ENCODE results near the gene EIF1AY.
"Not testable (repeated sequence)": the region's sequence is repeated elsewhere in the genome, so short reads cannot be mapped to it uniquely, and the experiment has no call there.

EIF1AY gene

GRCh38 chrY:20575531-20576121 lies at the start of gene EIF1AY:
Gene EIF1AY, plus strand, starts transcription at chrY:20575776. Its CDS starts 96 bp downstream, at chrY:20575872.
- DNase-seq (ENCODE audit: low read depth): peak; percentile 80

DNA sequence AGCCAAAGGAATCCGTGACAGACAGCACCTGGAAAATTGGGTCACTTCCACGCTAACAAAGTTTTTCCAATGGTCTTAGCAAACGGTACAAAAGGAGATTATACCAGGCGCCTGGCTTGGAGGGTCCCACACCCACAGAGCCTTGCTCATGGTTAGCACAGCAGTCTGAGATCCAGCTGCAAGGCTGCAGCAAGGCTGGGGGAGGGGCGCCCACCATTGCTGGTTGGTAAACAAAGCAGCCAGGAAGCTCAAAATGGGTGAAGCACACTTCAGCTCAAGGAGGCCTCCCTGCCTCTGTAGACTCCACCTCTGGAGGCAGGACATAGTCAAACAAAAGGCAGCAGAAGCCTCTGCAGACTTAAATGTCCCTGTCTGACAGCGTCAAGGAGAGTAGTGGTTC lies 47.1 kb upstream of the EIF1AY start:
- DNase-seq (ENCODE audit: low read depth): no peak

DNA sequence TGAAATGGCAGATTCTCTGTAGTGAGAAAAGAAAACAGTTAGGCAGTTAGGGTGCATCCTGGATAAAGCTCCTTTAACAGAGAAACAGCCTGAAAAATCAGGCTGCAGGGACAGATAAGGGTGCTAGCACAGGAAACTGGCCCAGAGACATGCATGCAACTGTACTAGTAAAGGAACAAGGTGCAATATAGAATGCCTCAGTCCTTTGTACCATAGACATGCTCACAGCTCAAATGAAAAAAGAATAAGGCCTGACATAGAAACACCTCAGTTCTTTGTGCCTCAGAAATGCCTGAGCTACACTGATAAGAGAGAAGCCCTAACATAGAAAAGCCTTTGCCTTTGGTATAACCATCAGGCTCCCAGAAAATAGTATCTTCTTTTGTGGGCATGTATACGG lies 37.4 kb upstream of the EIF1AY start:
- DNase-seq (ENCODE audit: low read depth): no peak

DNA sequence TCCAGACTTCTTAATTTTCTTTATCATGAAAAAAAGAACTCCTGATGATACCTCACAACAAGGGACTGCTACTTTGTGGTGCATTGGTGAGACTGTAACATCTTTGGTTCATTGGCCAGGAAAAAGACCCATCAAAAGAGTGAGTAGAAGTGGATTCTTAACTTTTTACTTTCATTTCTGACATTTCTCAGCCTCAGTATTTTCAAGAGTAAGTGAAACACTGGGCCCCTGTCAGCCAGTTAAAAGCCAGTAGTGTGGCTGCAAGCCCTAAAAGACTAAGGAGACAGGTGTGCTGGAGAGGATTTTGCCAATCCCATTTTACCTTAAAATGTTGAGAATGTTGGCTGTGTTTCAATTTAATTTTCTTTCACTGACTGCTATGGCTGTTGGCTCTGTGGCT lies 36.6 kb upstream of the EIF1AY start:
- DNase-seq (ENCODE audit: low read depth): no peak

GRCh38 chrY:20544451-20544960 lies 31.1 kb upstream of the EIF1AY start:
- no peak for DNase-seq (ENCODE audit: low read depth)

DNA sequence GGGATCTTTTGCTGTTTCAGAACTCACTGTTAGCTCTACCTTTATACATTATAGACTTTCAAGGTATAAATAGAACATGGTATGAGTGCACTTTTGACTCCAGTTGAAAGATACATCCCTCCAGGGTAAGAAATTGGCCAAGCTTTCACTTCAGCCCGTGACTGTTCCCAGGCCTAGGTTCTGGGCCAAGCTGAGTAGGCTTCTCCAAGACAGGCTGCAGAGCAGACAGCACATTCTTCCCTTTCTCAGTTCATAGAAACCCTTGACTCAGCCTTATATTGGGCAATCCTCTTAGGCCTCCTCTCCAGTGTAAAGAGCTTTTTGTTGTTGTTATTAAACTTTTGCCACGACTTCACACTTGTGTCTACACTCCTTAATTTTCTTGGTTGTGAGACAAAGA lies 29.5 kb upstream of the EIF1AY start:
- no peak for DNase-seq (ENCODE audit: low read depth)

GRCh38 chrY:20549289-20549688 lies 26.3 kb upstream of the EIF1AY start:
- DNase-seq (ENCODE audit: low read depth): no peak

DNA sequence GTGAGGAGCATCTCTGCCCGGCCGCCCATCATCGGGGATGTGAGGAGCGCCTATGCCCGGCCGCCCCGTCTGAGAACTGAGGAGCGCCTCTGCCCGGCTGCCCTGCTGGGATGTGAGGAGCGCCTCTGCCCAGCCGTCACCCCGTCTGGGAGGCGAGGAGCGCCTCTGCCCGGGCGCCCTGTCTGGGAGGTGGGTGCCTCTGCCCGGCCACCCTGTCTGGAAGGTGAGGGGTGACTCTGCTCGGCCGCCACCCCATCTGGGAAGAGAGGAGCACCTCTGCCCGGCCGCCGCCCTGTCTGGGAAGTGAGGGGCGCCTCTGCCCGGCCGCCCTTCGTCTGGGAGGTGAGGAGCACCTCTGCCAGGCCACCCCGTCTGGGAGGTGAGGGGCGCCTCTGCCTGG lies 23.7 kb upstream of the EIF1AY start:
- no peak for DNase-seq (ENCODE audit: low read depth)

DNA sequence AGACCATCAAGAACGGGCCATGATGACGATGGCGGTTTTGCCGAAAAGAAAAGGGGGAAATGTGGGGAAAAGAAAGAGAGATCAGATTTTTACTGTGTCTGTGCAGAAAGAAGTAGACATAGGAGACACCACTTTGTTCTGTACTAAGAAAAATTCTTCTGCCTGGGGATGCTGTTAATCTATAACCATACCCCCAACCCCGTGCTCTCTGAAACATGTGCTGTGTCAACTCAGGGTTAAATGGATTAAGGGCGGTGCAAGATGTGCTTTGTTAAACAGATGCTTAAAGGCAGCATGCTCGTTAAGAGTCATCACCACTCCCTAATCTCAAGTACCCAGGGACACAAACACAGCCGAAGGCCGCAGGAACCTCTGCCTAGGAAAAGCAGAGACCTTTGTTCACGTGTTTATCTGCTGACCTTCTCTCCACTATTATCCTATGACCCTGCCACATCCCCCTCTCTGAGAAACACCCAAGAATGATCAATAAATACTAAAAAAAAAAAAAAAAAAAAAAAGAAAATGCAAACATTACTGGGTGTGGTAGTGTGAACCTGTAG lies 22.7 kb upstream of the EIF1AY start:
- not testable (repeated sequence) for DNase-seq (ENCODE audit: low read depth)

DNA sequence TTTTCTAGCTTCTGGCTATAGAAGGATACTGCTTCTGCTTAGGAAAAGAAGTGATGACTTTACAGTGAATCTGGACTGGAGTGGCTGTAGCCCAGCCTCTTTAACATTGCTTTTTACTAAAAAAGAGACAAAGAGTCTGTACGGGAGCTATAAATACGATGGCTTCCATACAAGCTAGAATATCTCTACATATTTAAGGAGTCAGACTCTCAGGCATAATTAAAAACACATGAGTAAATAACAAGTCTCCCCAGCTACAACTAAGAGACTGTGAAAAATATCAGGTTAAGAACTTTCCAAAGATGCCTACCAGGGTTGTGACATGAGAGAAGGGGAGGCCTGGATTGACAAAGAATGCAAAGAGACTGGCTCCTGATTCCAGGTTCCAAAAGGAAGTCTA lies 19.8 kb upstream of the EIF1AY start:
- no peak for DNase-seq (ENCODE audit: low read depth)

DNA sequence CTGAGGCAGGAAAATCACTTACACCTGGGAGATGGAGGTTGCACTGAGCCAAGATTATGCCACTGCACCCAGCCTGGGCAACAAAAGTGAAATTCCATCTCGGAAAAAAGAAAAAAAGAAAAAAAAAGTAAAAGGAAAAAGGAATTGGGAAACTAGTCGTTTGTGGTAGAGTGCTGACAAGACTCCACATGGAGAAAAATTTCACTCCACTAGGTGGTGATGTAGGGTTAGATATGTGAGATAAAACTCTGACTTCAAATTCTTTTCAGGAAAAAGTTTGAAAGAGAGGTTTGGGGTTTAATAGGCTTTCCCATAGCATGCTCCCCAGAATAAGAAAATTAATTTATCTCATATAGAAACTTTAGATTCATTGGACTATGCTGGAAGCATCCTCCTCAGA lies 16.9 kb upstream of the EIF1AY start:
- DNase-seq (ENCODE audit: low read depth): no peak

DNA sequence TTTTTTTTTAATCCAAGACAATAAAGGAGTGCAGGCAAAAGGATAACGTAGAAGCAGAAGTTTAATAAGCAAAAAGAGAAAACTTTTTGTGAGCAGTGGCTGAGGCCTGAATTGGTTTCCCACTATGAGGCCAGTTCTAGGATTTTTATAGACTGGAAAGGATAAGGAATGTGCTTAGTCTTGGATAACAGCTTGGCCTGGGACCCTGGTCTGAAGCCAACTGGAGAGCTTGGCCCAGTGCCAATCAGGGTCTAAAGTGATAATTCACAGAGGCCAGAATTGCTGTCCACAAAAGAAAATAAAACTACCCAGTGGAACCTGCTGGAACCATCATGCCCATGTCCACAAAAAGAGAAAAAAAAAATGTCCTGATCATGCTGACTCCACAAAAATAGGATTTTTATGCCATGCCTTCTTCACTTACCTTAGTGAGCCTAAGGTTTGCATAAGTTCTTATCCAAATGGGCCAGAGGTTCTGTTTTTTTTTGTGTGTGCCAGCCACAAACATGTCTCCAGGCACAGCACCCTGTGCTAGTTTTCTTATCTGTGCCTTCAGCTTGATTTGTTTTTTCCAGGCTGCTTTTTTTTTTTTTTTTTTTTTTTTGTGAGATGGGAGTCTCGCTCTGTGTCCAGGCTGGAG lies 15.6 kb upstream of the EIF1AY start:
- no peak for DNase-seq (ENCODE audit: low read depth)

DNA sequence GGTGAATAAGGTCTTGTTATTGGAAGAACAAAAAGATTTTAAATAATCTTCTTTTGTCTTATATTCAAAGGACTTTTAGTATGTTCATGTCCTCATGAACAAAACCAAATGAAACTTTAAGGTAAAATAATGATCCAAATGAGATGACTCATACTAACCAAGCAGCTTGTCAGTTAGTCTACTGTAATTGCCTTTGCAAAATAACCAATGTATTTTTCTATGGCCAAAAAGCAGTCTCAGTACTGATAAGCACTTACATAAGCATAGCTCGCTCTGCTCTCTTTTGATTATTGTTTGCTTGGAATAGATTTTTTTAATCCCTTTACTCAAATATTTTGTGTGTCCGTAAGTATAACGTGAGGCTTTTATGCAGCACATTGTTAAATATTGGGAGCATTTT lies 4.3 kb upstream of the EIF1AY start:
- DNase-seq (ENCODE audit: low read depth): no peak

DNA sequence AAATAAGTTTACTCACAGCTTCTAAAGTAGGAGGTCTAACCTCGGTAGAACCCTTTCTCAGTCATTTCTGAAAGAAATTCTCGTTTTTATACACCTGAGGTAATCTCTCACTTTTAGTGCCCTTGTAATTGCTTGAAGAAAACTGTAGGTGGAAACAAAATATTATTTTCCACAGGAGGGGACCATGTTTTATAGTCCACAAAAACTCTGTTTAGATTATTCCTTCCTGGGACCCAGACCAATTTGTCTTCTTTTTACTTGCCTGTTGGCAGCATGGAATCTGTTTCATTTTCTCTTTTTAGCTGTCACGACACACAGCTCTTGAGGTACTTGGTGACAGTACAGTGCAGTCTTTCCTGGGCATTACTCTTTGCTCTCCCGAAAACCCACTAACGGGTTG lies 930 bp downstream of the EIF1AY start:
- no peak for DNase-seq (ENCODE audit: low read depth)

DNA sequence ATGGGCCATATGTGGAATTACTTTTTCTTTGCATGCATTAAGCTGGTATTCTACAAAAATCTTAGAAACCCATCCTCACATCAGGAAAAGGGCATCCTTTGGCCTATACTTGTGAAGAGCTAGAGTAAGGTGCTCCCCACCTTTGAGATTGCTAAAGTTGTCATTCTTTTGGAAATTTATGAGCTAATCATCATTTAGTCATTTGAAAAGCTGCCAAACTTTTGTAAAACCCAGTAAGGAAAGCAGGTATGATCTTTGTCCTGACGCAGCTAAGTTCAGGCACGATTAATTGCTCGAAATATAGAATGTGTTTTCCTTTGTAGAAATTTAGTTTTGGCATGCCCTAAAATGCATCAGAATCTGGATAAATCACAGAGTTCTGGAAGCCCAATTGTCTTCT lies 2.6 kb downstream of the EIF1AY start:
- no peak for DNase-seq (ENCODE audit: low read depth)

DNA sequence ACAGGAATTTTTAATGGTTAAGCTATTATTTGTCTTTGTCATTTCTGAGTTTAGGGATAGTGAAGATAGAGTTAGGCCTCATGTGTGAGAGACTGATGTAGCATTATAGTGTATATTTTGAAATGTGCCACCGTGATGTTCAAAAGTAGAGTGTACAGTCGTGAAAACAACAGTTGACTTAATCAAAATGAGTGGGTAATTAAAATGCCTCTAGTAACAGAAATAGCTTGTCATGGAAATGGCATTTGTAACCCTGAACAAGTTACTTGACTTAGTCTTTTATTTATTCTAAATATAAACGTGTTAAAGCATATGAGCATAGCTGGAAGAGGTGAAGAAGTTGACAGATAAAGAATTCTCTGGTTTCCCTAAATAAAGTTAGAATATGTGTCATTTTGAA lies 6.1 kb downstream of the EIF1AY start:
- no peak for DNase-seq (ENCODE audit: low read depth)

DNA sequence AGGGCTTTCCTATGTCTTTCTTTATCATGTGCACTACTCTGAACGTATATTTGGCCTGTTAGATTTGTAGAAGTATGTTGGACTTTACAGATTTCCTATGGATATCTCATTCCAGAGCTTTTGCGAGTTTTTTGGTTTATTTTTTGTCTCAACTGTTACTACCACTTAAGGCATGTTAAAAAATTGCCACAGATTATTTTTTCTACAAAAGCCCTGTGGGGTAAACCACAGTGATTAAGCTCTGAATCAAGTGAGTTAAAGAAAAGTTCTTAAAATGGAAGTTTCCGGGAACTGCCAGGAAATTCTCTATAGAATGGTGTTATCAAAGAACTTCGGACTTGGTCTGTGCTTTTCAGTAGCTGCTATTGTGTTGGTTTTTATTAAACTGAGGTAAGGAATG lies 10.6 kb downstream of the EIF1AY start:
- DNase-seq (ENCODE audit: low read depth): no peak

Measured in HS-5 (cell line).